NCI-H2196 (cell line): Measurements from ENCODE around the gene IFNGR2.
A peak's percentile ranks its signal among the peaks of the same experiment; 100 is the strongest.
"Not testable (repeated sequence)": the region's sequence is repeated elsewhere in the genome, so short reads cannot be mapped to it uniquely, and the experiment has no call there.

ENCODE experiments used
- DNase-seq: peaks from one replicate; lab custom pipeline; 2025; ENCODE audit not compliant: unreplicated experiment; lab: John Stamatoyannopoulos, UW

IFNGR2 gene

DNA sequence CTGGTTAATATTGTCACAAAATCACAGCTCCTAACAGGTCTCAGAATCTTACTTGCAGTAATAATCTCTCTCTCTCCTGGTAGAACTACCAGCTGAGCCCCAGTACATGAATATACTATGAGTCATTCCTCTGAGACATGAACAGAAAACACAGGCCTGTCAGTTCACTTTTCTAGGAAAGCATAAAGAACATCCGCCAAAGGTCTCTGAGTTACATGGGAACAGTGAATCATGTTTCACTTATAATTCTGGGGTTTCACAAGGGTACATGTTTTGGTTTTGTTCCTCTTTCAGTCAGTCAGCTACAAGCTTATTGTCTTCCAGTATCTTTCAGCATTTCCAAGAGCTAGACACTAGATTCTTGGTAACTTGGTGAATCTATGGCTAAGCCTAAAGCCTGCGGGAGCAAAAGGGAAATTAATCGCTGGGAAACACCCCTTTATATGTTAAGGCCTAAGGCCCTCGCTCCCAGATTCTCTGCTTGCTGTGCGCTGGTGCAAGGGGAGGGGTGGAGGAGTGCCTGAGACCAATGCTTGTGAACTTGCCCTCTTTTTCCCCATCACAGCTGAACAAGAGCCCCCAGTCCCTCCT, 31.7 kb downstream of the IFNGR2 start:
- DNase-seq: no peak

DNA sequence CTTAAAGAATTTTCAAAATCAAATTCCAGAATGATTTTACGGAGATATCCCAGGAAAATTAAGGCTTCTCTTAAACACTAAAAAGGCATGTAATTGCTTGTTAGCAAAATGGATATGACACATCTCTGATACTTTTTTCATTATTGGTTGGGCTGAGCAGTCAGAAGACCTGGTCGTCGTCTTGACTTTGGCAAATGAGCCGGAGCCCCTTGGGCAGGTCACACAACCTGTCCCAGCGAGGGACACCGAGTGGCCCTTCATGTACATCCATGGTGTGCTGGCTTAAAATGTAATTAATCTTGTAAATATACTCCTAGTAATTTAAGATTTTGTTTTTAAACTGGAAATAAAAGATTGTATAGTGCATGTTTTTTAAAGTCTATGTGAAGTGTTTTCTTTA, 33.9 kb downstream of the IFNGR2 start:
- no peak for DNase-seq

DNA sequence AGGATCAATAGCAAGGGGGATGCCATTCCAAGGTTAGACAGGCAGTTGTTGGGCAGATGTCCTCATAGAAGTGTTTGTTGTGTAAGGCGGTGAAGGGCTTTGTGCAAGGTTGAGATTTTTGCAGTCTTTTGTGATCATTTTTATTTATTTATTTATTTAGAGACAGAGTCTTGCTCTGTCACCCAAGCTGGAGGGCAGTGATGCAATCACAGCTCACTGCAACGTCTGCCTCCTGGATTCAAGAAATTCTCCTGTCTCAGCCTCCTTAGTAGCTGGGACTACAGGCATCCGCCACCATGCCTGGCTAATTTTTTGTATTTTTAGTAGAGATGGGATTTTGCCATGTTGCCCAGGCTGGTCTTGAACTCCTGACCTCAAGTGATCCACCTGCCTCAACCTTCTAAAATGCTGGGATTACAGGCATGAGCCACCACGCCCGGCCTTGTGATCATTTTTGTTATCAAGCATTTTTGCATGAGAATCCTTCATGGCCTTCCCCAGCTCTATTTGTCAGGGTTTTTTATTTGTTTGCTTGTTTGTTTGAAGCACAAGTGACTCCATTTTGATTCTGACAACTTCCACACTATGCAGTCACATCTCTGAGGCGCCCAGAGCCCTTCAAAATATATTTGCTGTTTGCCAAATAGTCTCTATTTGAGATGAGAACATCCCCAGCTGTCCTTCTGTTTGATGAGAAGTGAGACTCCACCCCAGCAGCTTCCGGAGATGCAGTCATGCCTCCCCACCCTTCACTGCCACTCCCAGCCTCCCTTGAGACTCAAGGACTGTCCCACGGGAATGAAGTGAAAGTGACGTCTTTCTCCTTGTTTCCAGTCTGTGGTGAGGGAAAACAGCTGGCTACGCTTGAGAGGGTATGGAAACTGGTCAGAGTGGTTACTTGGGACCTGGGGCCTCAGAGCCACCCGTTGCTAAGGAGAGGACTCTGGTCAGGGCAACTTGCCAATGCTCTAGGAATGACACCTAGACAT, 38.6 kb downstream of the IFNGR2 start:
- peak; percentile 83 for DNase-seq

DNA sequence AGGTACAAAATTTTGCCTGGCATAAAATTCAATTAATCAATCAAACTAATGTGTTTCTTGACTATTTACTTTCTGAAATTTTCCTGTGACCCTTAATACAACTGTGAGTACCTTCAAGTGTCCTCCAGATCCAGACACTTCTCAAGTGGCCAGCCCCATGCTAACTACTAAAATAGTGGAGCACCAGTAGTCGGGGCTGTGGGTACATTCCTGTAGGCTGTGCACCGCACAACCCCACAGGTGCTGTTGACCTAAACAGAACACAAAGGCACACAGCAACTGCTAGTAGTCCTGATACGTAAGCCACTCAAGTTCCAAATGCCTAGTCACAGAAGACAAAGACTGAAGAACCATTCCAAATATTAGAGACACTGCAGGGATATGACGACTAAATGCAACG, 40.0 kb downstream of the IFNGR2 start:
- DNase-seq: peak; percentile 48

DNA sequence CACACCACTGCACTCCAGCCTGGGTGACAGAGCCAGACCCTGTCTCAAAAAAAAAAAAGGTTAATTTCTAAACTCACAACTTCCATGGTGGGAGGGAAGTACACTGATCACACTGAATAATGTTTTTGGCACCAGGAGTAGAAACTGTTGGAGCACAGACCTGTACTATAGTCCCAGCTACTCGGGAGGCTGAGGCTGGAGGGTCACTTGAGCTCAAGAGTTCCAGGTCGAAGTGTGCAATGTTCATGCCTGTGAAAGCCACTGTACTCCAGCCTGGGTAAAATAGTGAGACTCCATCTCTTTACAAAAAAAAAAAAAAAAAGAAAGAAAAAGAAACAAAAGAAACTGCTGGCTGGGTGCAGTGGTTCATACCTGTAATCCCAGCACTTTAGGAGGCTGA, 41.3 kb downstream of the IFNGR2 start:
- DNase-seq: no peak

DNA sequence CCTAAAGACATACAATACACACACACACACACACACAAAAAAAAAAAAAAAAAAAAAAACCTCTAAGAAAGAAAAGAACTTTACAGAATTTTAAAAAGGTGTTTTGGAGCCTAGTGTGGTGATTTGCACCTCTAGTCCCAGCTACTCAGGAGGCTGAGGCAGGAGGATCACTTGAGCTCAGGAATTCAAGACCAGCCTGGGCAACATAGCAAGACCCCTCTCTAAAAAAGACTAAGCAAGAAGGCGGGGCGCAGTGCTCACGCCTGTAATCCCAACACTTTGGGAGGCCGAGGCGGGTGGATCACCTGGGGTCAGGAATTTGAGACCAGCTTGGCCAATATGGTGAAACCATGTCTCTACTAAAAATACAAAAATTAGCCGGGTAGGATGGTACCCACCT, 43.4 kb downstream of the IFNGR2 start:
- DNase-seq: not testable (repeated sequence)

DNA sequence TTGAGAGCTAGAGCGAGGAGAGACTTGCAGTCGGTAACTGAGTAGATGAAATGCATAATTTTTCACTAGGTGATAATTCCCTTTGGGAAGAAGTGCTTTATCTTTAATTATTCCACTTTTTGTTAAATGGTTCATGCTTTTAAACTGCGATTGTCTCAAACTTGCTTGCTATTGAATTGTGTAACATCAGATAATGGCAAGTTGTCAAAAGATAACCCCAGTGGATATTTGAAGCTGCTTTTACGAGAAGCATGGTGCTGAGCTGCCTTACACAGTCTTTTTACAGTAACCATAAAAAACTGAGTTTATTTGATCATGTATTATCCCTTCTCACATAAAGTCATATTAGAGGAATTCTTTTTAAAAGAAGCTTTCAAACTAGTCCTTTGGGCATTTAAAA, 46.4 kb downstream of the IFNGR2 start:
- no peak for DNase-seq

DNA sequence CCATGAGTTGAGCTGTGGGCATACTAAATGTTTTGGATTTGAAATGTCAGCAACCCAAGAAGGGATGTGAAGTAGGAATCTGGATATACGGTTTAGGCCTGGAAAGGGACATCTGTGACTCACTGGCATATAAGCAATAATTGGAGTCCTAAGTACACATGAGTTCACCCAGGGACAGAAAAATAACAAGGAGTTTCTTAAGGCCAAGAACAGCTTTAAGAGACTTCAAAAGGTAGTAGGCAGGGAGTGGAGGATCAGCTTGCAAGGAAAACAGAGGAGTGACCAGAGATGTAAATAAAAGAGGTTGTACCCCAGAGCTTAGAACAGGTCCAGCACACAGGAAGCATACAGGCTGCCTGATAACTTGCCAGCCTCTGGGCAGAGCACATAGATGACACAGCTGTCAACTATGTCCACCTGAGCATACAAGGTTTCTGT, 48.4 kb downstream of the IFNGR2 start:
- no peak for DNase-seq

DNA sequence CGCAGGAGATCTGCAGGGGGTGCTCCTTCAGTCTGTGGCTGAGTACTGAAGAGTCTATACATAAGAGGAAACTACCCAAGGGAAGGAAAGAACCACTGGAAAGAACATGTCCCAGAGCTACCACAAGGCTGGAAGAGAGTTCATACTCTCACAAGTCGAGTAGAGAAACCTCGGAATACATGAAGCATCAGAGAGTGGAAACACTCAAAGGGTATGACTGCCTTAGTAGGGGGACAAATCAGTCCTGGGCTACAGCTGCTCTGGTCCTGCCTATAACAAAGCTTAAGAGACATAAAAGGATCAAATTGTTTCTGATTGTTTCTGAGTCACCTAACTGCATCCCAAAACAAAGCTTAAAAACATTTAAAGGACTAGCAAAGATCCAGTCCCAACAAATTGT, 49.1 kb downstream of the IFNGR2 start:
- no peak for DNase-seq

DNA sequence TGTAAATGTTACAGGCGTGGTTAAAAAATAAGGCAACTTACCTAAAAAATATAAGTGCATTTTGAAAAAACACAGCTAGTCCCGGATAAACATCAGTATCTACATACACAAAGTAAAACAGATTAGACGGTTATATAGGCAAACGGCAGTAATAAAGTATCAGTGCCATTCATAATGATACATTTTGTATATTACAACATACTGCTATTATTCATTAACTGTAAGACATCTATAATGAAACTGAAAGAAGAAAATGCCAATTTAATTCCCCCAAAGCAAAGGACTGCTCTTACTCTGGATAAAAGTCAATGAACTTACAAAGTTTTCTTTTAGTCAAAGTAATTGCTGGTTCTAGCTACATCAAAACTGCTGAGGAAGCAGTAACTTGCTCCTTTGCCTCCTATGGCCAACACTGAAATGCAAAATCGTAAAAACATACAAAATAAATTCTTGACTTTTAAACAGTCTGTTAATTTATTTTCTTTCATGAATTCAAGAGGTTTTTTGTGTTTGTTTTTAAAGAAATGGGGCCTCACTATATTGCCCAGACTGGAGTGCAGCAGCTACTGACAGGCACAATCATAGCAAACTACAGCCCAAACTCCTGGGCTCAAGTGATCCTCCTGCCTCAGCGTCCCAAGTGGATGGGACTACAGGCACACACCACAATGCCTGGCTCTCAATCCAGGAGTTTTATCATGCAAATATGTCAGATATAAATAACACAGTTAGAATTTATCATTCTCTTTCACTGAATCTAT, 52.7 kb downstream of the IFNGR2 start:
- DNase-seq: no peak

DNA sequence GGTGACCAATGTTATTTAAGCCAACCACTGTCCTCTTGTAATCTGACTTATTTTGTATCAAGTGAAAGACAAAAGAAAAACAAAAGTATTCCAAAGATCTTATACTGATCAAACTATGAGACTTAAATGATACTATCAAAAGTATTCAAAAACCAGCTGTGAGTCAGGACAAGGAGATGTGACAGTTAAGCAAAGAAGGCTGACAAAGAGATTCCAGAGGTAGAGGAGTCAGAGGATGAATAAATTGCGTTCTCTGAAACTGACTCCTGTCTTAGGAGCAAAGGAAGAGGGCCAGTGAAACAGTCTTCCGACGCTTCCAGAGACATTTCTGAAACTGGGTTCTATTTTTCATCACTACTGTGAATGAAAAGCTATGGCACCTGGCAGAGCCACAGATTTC, 55.6 kb downstream of the IFNGR2 start:
- DNase-seq: no peak

DNA sequence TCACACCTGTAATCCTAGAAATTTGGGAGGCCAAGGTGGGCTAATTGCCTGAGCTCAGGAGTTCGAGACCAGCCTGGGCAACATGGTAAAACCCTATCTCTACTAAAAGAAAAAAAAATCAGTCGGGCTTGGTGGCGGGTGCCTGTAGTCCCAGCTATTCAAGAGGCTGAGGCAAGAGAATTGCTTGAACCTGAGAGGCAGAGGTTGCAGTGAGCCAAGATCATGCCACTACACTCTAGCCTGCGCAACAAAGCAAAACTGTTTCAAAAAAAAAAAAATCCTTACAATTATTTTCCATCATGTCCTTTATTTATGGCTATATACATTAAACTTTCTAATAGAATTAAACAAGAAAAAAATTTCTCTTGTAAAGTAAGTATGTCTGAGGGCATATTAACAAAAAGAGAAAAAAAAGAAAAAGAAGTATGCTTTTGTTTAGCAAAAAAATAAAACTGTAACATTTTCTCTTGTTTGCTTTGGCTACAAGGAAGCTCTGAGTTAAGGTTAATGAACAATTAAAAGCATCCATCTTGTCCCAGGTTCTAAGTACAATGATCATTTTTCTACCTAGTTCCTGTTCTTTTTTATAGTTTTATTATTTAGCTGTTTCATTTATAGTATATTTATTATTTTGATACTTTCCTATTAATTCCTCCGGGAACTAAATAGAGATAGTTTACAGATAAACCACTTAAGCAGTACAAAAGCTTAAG, 58.5 kb downstream of the IFNGR2 start:
- no peak for DNase-seq

DNA sequence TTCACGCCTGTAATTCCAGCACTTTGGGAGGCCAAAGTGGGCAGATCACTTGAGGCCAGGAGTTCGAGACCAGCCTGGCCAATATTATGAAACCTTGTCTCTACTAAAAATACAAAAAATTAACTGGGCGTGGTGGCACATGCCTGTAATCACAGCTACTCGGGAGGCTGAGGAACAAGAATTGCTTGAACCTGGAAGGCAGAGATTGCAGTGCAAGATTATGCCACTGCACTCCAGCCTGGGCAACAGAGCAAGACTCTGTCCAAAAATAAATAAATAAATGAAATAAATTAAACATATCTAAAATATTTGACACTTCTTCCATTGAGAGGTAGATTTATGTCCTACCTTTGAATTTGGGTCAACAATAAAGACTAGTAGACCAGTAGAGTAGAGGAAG, 66.0 kb downstream of the IFNGR2 start:
- DNase-seq: not testable (repeated sequence)

DNA sequence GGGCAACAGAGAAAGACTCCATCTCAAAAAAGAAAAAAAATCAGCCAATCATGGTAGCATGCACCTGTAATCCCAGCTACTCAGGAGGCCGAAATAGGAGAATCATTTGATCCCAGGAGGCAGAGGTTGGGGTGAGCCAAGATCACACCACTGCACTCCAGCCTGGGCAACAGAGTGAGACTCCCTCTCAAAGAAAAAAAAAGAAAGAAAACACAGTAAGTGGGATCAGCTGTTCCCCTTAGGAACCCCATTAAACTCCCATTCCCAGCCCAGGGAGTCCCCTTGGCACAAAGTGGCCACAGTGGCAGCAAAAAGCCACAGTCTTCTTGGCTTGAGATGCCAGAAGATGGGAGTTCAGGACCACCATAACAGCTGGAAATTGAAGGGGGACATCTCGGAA, 67.5 kb downstream of the IFNGR2 start:
- no peak for DNase-seq

DNA sequence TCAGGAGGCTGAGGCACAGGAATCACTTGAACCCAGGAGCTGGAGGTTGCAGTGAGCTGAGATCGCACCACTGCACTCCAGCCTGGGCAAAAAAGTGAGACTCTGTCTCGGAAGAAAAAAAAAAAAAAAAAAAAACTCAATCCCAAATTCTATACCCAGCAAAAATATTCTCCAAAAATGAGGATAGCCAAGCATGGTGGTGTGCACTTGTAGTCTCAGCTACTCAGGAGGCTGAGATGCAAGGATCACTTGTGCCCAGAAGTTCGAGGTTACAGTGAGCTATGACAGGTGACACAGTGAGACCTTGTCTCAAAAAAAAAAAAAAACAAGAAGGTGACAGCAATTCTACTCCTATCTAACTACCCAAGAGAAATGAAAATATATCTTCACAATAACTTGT, 70.1 kb downstream of the IFNGR2 start:
- no peak for DNase-seq

DNA sequence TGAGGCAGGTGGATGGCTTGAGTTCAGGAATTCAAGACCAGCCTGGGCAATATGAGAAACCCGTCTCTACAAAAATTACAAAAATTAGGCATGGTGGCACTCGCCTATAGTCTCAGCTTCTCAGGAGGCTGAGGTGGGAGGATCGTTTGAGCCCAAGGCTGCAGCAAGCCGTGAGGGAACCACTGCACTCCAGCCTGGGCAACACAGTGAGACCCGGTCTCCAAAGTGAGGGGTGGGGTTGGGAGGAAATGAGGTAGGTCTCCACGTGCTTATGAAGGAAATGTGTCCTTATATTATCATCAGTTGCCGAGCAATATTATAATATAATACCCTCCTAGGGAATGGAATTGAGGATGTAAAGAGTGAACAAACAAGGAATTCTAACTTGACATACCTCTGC, 73.9 kb downstream of the IFNGR2 start:
- no peak for DNase-seq

DNA sequence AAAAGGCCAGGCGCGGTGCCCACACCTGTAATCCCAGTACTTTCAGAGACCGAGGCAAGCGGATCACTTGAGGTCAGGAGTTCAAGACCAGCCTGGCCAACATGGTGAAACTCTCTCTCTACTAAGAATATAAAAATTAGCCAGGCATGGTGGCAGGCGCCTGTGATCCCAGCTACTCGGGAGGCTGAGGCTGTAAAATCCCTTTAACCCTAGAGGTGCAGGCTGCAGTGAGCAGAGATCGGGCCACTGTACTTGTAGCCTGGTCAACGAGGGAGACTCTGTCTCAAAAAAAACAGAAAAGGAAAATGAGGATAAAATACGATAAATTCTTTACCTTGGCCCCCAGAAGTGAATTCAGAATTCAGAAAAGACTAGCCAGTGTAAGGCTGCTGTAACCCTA, 75.0 kb downstream of the IFNGR2 start:
- DNase-seq: no peak

DNA sequence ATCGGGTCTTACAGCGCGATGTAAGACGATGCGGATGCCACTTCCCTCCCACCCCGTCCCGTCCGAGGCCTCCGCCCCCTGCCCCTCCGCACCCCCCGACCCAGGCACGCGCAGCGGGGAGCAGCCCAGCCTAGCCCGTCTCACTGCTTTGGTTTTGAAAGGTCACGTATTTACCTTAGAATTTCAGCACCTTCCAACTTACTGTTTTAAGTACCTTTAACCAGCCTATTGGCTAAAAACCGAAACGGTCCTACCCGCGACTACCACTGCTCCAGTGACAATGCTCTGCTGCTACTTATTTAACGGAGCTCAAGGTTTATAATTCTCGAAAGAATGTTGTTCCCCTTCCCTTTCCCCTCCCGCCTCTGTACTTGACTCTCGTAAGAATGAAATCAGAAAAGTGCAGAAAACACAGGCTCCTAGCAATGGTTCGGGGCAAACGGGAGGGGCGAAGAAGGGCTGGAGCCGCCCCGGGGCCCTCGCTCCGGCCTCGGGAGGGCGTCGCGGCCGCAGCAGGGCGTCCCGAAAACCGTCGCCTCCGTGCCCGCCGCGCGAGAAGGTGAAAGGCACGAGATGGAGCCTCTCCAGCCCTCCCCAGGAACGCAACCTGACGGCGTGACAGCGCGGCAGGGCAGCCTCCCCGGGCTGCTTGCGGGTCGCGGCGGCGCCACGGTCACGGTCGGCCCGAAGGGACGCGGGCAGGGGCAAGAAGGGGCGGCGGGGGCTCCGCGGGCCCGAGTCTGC, 75.9 kb downstream of the IFNGR2 start:
- no peak for DNase-seq

DNA sequence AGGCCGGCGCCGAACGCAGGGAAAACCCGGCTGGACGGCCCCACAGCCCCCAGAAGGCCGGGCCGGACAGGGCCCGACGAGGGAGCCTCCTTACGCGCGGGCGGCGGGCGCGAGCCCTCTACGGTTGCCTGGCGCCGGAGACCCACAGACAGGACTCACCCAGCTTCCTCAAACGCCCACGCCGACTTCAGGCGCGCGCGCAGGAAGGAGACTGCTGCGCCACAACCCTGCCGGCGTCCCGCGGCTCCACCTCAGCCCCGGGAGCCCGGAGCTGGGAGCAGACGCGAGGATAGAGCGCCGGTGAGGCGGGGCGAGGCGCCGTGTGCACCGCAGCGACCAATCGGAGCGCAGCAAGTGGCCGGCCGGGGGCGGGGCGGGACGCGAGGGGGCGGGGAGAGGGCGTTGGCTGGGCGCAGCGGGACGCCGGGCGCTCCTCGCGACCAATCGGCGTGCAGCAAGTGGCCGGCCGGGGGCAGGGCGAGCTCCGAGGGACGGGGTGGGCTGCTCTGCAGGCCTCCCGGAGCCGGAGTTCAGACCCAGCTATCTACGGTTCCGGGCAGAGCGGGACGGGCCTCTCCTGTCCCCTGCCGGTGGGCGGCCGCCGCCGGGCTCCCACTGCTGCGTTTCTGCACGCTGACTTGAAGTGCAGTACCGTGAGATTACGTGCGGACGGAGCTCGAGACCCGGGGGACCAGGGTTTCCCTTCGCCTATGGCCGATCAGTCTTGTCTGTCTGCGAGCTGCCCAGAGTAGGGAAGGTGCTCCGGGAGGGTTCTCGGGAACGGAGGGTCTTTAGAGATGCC, 76.7 kb downstream of the IFNGR2 start, which contains the start of gene TMEM50B:
Gene TMEM50B, minus strand, starts transcription at position 296 of the 802 bp plus-strand sequence. CDS start 11,089 bp downstream, outside the sequence.
- peak; percentile 94 for DNase-seq
